Stomach (tissue), 9 donors: ENCODE measurements around the gene MCTP2. TPM values are rescaled to one million over a fixed set of nuclear protein-coding genes. Genes with fewer than 3 reads are reported as not detected.

Experiments
- DNase-seq, 2 donors: peaks; one replicate each; pipeline versions ENCODE4 v3.0.0 to v3.0.0-alpha.2; 2013 to 2019
- H3K27ac ChIP-seq, 5 donors: fragments of 200-600 bp in 4 of 5; sonication (generic) in 4 of 5; one replicate each; pipeline ENCODE4 v1.5.1; 2013 to 2019; ENCODE audit warnings: mild to moderate bottlenecking in 1 of 5, moderate library complexity in 1 of 5
- H3K27me3 ChIP-seq, 3 donors: fragments of 200-600 bp; sonication (generic); one replicate each; pipeline ENCODE4 v1.5.1; 2017 to 2019; ENCODE audit warnings: mixed run types in 1 of 3
- H3K36me3 ChIP-seq, 4 donors: fragments of 200-600 bp; sonication (generic); 1 replicate in 3 of 4; 2 replicates in 1 of 4; pipeline ENCODE4 v1.5.1; 2016 to 2019
- H3K4me1 ChIP-seq, 4 donors: fragments of 200-600 bp; sonication (generic); one replicate each; pipeline ENCODE4 v1.5.1; 2016 to 2019
- H3K4me3 ChIP-seq, 4 donors: fragments of 200-600 bp; sonication (generic) in 3 of 4; one replicate each; pipeline ENCODE4 v1.5.1; 2016 to 2019; ENCODE audit warnings: mild to moderate bottlenecking in 1 of 4
- H3K9me3 ChIP-seq, 4 donors: fragments of 200-600 bp; sonication (generic); one replicate each; pipeline ENCODE4 v1.5.1; 2016 to 2019
- CTCF ChIP-seq, 7 experiments: fragments of 450-650 bp in 4 of 7; fragments of 200-600 bp in 3 of 7; sonication (generic) in 3 of 7; IDR thresholded peaks; one replicate each; pipeline ENCODE4 v1.5.1; 2016 to 2019; ENCODE audit warnings: antibody characterized with exemption in 7 of 7, control low read depth in 2 of 7, mild to moderate bottlenecking in 1 of 7
- EP300 ChIP-seq: sonication (generic); formaldehyde crosslinking; IDR thresholded peaks from one replicate; pipeline ENCODE4 v1.6.1; 2017; ENCODE audit warnings: antibody characterized with exemption
- POLR2A ChIP-seq, 4 donors: fragments of 450-650 bp; IDR thresholded peaks; one replicate each; pipeline ENCODE4 v1.6.1; 2016; ENCODE audit warnings: antibody characterized with exemption in 4 of 4, control low read depth in 2 of 4, mild to moderate bottlenecking in 1 of 4, moderate library complexity in 1 of 4
- POLR2AphosphoS5 ChIP-seq, 3 donors: sonication (generic); formaldehyde crosslinking; IDR thresholded peaks; one replicate each; pipeline ENCODE4 v1.6.1; 2016; ENCODE audit warnings: antibody characterized with exemption in 3 of 3
- WGBS, 5 donors: extraction: QIAGEN DNeasy Blood & Tissue Kit in 3 of 5; methylation state at CpG; one replicate each; pipeline versions ENCODE4 v1.1.5 to v1.1.7; 2013 to 2018; 5-methylcytosine and 5-hydroxymethylcytosine counted together
- intact Hi-C: fragments of 100-400 bp; cut with DNase I; formaldehyde crosslinking; loops from one replicate; pipeline ENCODE4 v1.15.1; 2023; ENCODE audit warnings: low total_unique reads
- polyA plus RNA-seq, 3 donors: library from polyadenylated mRNA; stranded (reverse); fragments of 200-250 nt; gene quantifications; one replicate each; pipeline ENCODE4 v1.2.3, GENCODE V29; 2013
- total RNA-seq, 5 donors: library from RNA; depleted of rRNA; stranded (reverse); fragments of >200 nt; gene quantifications; one replicate each; pipeline versions ENCODE4 v1.1.0 to v1.2.3, GENCODE V29; 2014 to 2016
- donor health status: healthy with polysubstance abuse.
- donor health status: Bipolar disorder and iron deficiency.
- donor health status: healthy.

The MCTP2 gene
- total and polyA plus RNA-seq, 8 donors, result 2.8 to 62.4 (median 15.4) TPM

GRCh38 chr15:94421706-94422105 lies 190.3 kb downstream of the MCTP2 start:
- peaks cover 0 to 4% (median 0%) of the 10 kb centered on the region in 4 donors for H3K9me3 ChIP-seq
- no peak overlapping the region for H3K27ac ChIP-seq
- no peak for TF ChIP-seq POLR2AphosphoS5 (IDR thresholded peaks at IDR 0.05)
- WGBS, 5 donors, result 67 to 83% (median 76%) methylated on average over 1 of the region's 1 CpG
- peaks cover 0 to 5% (median 0%) of the 10 kb centered on the region in 4 donors for H3K4me1 ChIP-seq
- intact Hi-C loops, result no loop called here
- no peak overlapping the region for H3K4me3 ChIP-seq
- no peak for DNase-seq
- no peaks in the 10 kb centered on the region for H3K36me3 ChIP-seq
- no peaks in the 10 kb centered on the region for H3K27me3 ChIP-seq

- TF ChIP-seq EP300, result no peak
- TF ChIP-seq POLR2AphosphoS5 (IDR thresholded peaks at IDR 0.05), result no peak
- no peak for TF ChIP-seq POLR2A (IDR thresholded peaks at IDR 0.05)
- TF ChIP-seq CTCF (IDR thresholded peaks at IDR 0.05), result no peak
- Histone ChIP-seq H3K27me3 (no peaks in the 10 kb centered on the region), H3K27ac (no peak overlapping the region), H3K9me3 (peaks cover 0 to 6% (median 0%) of the 10 kb centered on the region in 4 donors), H3K4me3 (no peak overlapping the region), H3K36me3 (peaks cover 0 to 4% (median 0%) of the 10 kb centered on the region in 4 donors), H3K4me1 (no peaks in the 10 kb centered on the region)
- 76 to 89% (median 83%) methylated on average over 1 of the region's 1 CpG for WGBS, 5 donors
- DNase-seq, result no peak
- intact Hi-C loops, result no loop called here
Measured at GRCh38 chr15:94432279-94432678, 200.9 kb downstream of the MCTP2 start.

- Histone ChIP-seq H3K4me1 (peaks cover 0 to 12% (median 0%) of the 10 kb centered on the region in 4 donors), H3K4me3 (no peak overlapping the region), H3K9me3 (no peaks in the 10 kb centered on the region), H3K27me3 (no peaks in the 10 kb centered on the region), H3K27ac (no peak overlapping the region), H3K36me3 (peaks cover 0 to 7% (median 3%) of the 10 kb centered on the region in 4 donors)
- no peak for TF ChIP-seq EP300
- WGBS, 5 donors, result 78 to 95% (median 93%) methylated on average over 3 of the region's 3 CpGs
- intact Hi-C loops, result no loop called here
- DNase-seq, result no peak
Measured at GRCh38 chr15:94439158-94439557, 207.8 kb downstream of the MCTP2 start.

GRCh38 chr15:94441760-94442159 lies 210.4 kb downstream of the MCTP2 start:
- no peak for TF ChIP-seq CTCF (IDR thresholded peaks at IDR 0.05)
- TF ChIP-seq EP300, result no peak
- TF ChIP-seq POLR2A (IDR thresholded peaks at IDR 0.05), result no peak
- no peak for TF ChIP-seq POLR2AphosphoS5 (IDR thresholded peaks at IDR 0.05)
- Histone ChIP-seq H3K4me1 (peaks cover 0 to 12% (median 0%) of the 10 kb centered on the region in 4 donors), H3K4me3 (no peak overlapping the region), H3K27me3 (no peaks in the 10 kb centered on the region), H3K36me3 (peaks cover 0 to 10% (median 4%) of the 10 kb centered on the region in 4 donors), H3K27ac (no peak overlapping the region), H3K9me3 (no peaks in the 10 kb centered on the region)
- intact Hi-C loops, result no loop called here
- 80 to 87% (median 86%) methylated on average over 3 of the region's 3 CpGs for WGBS, 5 donors
- DNase-seq, result no peak

GRCh38 chr15:94442480-94442879 lies 211.1 kb downstream of the MCTP2 start:
- H3K9me3 ChIP-seq, result no peaks in the 10 kb centered on the region
- peaks cover 0 to 10% (median 4%) of the 10 kb centered on the region in 4 donors for H3K36me3 ChIP-seq
- H3K27ac ChIP-seq, result no peak overlapping the region
- 58 to 84% (median 65%) methylated on average over 1 of the region's 1 CpG for WGBS, 5 donors
- TF ChIP-seq POLR2A (IDR thresholded peaks at IDR 0.05) (no peak), CTCF (IDR thresholded peaks at IDR 0.05) (no peak), POLR2AphosphoS5 (IDR thresholded peaks at IDR 0.05) (no peak), EP300 (no peak)
- no peak for DNase-seq
- H3K27me3 ChIP-seq, result no peaks in the 10 kb centered on the region
- H3K4me3 ChIP-seq, result no peak overlapping the region
- intact Hi-C loops, result no loop called here
- H3K4me1 ChIP-seq, result peaks cover 0 to 12% (median 0%) of the 10 kb centered on the region in 4 donors
